Immature natural killer cell (primary cell): ENCODE data around the gene STX11. TPM values are rescaled to one million over a fixed set of nuclear protein-coding genes. Genes with fewer than 3 reads are reported as not detected.
"Not testable (repeated sequence)": the region's sequence is repeated elsewhere in the genome, so short reads cannot be mapped to it uniquely, and the experiment has no call there.

Source experiments
- DNase-seq, 3 donors: peaks; one replicate each; pipeline ENCODE4 v3.0.0; 2022; ENCODE audit warnings: mixed read lengths in 1 of 3
- H3K27ac Mint-ChIP-seq, 6 donors: one replicate each; pipeline ENCODE4 v1.8.0; 2020; ENCODE audit warnings: mixed read lengths in 6 of 6, mild to moderate bottlenecking in 5 of 6, inconsistent platforms in 4 of 6, moderate library complexity in 3 of 6
- H3K27me3 Mint-ChIP-seq, 3 donors: one replicate each; pipeline ENCODE4 v1.8.0; 2020 to 2021; ENCODE audit warnings: low read depth in 3 of 3, mild to moderate bottlenecking in 3 of 3, mixed read lengths in 3 of 3, moderate library complexity in 3 of 3, inconsistent platforms in 1 of 3
- H3K36me3 Mint-ChIP-seq, 3 donors: one replicate each; pipeline ENCODE4 v1.8.0; 2020; ENCODE audit warnings: mixed read lengths in 3 of 3, inconsistent platforms in 2 of 3, mild to moderate bottlenecking in 2 of 3
- H3K4me1 Mint-ChIP-seq, 2 donors: one replicate each; pipeline ENCODE4 v1.8.0; 2020; ENCODE audit warnings: inconsistent platforms in 2 of 2, mild to moderate bottlenecking in 2 of 2, mixed read lengths in 2 of 2, moderate library complexity in 1 of 2
- H3K4me3 Mint-ChIP-seq, 5 donors: one replicate each; pipeline ENCODE4 v1.8.0; 2020; ENCODE audit warnings: mild to moderate bottlenecking in 5 of 5, mixed read lengths in 5 of 5, inconsistent platforms in 3 of 5, moderate library complexity in 3 of 5
- H3K9me3 Mint-ChIP-seq, 6 donors: one replicate each; pipeline ENCODE4 v1.8.0; 2020; ENCODE audit warnings: mild to moderate bottlenecking in 6 of 6, mixed read lengths in 6 of 6, inconsistent platforms in 4 of 6, moderate library complexity in 3 of 6
- polyA plus RNA-seq, 3 donors: library from polyadenylated mRNA; unstranded; fragments of 300-500 nt; fragmentation: Illumina TruSeq; gene quantifications; one replicate each; pipeline ENCODE4 v1.2.3, GENCODE V29; 2021

Gene STX11
- polyA plus RNA-seq, 3 donors from 2014 or later = 28.7 to 42.6 (median 36.0) TPM

DNA sequence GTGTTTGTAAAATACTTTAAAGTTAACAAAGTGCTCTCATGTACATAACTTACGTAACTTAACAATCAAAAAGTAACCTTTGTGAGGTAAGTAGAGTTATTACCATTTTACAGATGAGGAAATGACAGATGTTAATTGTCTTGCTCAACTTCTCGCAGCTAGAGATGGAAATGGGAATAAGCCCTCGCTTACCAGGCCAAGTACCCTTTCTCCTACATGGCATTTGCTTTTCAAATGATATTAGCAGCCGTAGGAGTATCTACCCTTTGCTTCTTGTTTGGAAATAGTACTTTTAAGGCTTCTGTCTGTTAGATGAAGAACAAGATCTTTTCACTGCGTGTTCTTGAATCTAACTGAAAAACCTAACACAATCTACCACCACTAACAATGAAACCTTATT, 15.5 kb downstream of the STX11 start:
- H3K4me1 Mint-ChIP-seq = peaks cover 39 to 51% of the 10 kb centered on the region in 2 donors
- H3K27me3 Mint-ChIP-seq = no peaks in the 10 kb centered on the region
- peak overlapping the region in 1 of 6 donors; percentile 10 for H3K27ac Mint-ChIP-seq
- no peak for DNase-seq
- no peak overlapping the region for H3K4me3 Mint-ChIP-seq
- no peaks in the 10 kb centered on the region for H3K9me3 Mint-ChIP-seq
- peaks cover 15 to 24% (median 18%) of the 10 kb centered on the region in 3 donors for H3K36me3 Mint-ChIP-seq

DNA sequence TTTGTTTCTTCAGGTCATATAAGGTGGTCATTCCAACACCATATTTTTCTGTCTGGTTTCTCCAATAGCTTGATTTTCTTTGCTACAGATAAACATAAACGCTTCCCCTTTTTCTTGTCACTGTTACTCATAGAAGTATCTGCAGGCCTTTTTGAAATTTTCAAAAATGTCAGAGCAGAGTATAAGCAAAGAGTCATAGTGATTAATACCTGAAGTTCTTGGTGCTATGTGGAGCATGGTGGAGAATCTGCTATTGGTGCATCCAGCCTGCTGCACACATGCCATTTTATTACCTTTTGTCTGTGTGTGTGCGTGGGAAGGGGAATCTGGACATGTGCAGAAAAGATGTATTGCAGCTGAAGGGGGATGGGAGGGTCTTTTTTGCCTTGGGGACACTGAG, 19.7 kb downstream of the STX11 start:
- Mint-ChIP-seq H3K27me3 (no peaks in the 10 kb centered on the region), H3K27ac (no peak overlapping the region), H3K4me1 (peaks cover 32 to 58% of the 10 kb centered on the region in 2 donors), H3K36me3 (peaks cover 18 to 39% (median 37%) of the 10 kb centered on the region in 3 donors), H3K4me3 (no peak overlapping the region), H3K9me3 (no peaks in the 10 kb centered on the region)
- DNase-seq = no peak

DNA sequence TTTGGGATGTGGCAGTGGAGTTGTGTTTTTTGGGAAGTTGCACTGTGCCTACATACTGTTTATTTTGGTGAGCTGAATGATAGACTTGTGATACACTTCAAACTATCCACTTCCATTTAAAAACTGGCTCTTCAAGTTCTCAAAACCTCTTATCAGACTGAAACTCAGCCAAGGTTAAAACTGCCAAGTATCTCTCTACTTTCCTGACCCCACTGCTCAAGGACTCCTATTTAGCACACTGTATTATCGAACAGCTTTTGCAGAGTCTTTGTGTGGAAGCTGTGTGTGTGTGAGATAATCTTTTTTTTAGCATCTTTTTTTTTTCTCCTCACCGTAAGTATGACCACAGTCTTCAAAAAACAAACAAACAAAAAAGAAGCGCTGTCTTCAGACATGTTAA, 21.1 kb downstream of the STX11 start:
- H3K27ac Mint-ChIP-seq = peak overlapping the region in 1 of 6 donors; percentile 22

DNA sequence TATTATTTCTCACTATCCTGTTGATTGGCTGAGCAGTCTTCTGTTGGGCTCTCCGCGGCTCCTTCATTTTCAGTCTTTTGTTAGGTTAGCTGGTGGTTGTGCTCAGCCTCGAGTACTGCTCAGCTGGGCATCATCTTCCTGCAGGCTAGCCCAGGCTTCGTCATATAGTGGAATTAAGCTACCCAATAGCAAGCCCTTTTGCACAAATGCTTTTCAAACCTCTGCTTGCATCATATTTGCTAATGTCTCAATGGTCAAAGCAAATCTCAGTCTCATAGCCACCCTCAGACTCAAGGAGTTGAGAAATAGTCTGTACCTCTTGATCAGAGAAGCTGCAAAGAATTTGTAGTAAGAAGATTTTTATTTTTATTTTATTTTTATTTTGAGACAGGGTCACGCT, 23.7 kb downstream of the STX11 start:
- peaks cover 30 to 61% of the 10 kb centered on the region in 2 donors for H3K4me1 Mint-ChIP-seq
- peaks cover 20 to 33% (median 32%) of the 10 kb centered on the region in 3 donors for H3K36me3 Mint-ChIP-seq
- DNase-seq = no peak
- H3K9me3 Mint-ChIP-seq = no peaks in the 10 kb centered on the region
- no peak overlapping the region for H3K4me3 Mint-ChIP-seq
- peak overlapping the region in 1 of 6 donors; percentile 62 for H3K27ac Mint-ChIP-seq
- H3K27me3 Mint-ChIP-seq = peaks cover 0 to 1% (median 0%) of the 10 kb centered on the region in 3 donors

More for the DNA sequence above, 21.1 kb downstream of the STX11 start:
- no peak for DNase-seq
- Mint-ChIP-seq H3K9me3 (no peaks in the 10 kb centered on the region), H3K4me3 (no peak overlapping the region), H3K4me1 (peaks cover 32 to 57% of the 10 kb centered on the region in 2 donors), H3K27me3 (peaks cover 0 to 1% (median 0%) of the 10 kb centered on the region in 3 donors), H3K36me3 (peaks cover 22 to 39% (median 37%) of the 10 kb centered on the region in 3 donors)

DNA sequence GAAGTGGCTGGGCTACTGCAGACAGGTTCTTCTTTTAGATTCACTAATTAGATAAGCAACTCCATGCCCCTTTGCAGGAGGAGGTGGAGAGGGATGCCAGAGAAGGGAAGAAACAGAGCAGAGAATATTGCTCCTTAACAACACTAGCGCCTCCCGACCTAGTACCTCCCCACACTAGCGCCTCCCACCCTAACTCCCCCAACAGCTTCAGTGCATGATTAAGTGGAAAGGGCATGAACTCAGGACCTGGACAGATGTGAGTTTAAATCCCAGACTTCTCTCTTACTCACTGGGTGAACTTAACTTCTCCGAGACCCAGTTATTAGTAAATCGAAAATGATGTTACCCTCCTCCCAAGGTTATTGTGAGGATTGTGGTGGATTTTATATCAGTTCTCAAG, 25.7 kb downstream of the STX11 start:
- Mint-ChIP-seq H3K4me1 (peaks cover 39 to 68% of the 10 kb centered on the region in 2 donors), H3K9me3 (no peaks in the 10 kb centered on the region), H3K36me3 (peaks cover 13 to 19% (median 19%) of the 10 kb centered on the region in 3 donors), H3K27ac (no peak overlapping the region), H3K4me3 (no peak overlapping the region), H3K27me3 (peaks cover 0 to 1% (median 0%) of the 10 kb centered on the region in 3 donors)
- DNase-seq = no peak

DNA sequence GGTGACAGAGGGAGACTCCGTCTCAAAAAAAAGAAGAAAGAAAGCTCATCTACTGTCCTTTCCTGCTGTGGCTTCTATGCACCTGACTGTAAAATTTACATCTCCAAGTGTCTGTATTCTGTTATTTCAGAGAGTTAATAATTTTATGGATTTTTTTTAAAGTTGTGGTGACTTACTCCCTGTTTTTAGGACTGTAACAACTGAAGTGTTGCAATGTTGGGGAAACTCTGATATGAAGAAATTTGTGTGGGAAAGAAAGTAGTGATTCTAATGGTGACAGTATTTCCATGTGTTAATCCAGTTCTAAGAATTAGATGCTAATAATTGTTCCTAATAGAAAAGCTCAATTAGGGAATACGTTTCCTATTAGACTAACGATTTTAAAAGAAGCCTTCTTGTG, 27.4 kb downstream of the STX11 start:
- DNase-seq = no peak
- no peak overlapping the region for H3K4me3 Mint-ChIP-seq
- H3K36me3 Mint-ChIP-seq = peaks cover 10 to 14% (median 12%) of the 10 kb centered on the region in 3 donors
- no peak overlapping the region for H3K27ac Mint-ChIP-seq
- no peaks in the 10 kb centered on the region for H3K9me3 Mint-ChIP-seq
- peaks cover 44 to 61% of the 10 kb centered on the region in 2 donors for H3K4me1 Mint-ChIP-seq
- H3K27me3 Mint-ChIP-seq = peaks cover 0 to 1% (median 0%) of the 10 kb centered on the region in 3 donors

DNA sequence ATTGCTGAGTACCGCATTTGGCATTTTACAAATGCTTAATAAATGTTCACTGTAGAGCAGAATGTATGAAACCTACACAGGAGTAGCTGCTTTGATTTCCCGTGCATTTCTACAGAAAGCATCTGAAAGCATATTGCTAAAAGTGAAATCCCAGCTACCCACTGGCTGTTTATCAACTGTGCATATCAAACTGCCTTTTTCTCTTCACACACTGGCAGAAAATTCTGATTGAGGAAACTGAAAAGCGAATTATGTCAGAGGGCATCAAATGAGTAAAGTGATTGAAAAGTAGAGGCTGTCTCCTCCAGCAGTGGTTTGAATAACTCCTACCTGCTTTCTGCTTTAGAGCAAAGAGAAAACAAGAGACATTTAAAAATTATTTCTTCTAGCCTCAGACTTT, 28.0 kb downstream of the STX11 start:
- no peak for DNase-seq
- Mint-ChIP-seq H3K27ac (no peak overlapping the region), H3K36me3 (peaks cover 8 to 12% (median 10%) of the 10 kb centered on the region in 3 donors), H3K4me3 (no peak overlapping the region), H3K9me3 (no peaks in the 10 kb centered on the region), H3K27me3 (peaks cover 0 to 1% (median 0%) of the 10 kb centered on the region in 3 donors), H3K4me1 (peaks cover 47 to 58% of the 10 kb centered on the region in 2 donors)

DNA sequence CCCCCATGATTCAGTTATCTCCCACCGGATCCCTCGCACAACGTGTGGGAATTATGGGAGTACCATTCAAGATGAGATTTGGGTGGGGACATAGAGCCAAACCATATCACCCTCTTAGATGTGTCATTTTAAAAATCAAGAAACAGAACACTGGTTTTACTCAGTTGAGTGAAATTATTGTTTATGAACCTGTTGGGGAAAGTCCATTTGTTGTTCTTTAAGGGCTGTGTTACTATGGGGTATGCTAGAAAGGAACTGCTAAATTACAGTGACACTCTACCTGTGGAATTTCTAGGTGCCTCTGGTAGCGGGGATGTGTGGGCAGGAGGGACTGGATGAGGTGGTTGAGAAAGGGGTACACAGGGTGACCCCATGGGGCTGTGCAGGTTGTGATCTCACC, 28.9 kb downstream of the STX11 start:
- H3K9me3 Mint-ChIP-seq = no peaks in the 10 kb centered on the region
- H3K36me3 Mint-ChIP-seq = peaks cover 0 to 12% (median 10%) of the 10 kb centered on the region in 3 donors
- H3K27me3 Mint-ChIP-seq = peaks cover 0 to 1% (median 0%) of the 10 kb centered on the region in 3 donors
- peak overlapping the region; percentile 13 to 70 (median 46) for H3K27ac Mint-ChIP-seq
- H3K4me3 Mint-ChIP-seq = peak overlapping the region; percentile 17 to 59 (median 34)
- H3K4me1 Mint-ChIP-seq = peaks cover 48 to 51% of the 10 kb centered on the region in 2 donors
- no peak for DNase-seq

DNA sequence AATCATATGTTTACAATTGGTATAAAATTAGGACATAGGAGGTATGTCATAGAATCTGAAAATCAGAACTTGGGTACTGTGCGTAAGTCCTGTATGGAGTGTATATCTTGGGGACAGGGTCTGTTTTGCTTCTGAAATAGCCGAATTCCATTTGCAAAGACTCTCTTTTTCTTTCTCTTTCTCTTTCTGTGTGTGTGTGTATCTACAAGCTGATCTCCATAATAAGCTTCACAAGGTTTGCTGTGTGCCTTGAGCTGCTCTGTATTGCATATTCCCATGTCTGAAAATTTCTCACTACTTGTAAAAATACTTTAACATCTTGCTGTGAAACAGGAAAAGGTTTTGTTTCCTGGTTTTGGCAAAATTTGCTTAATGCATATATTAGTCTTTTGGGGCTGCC, 29.5 kb downstream of the STX11 start:
- H3K4me3 Mint-ChIP-seq = peak overlapping the region; percentile 20 to 63 (median 48)
- no peaks in the 10 kb centered on the region for H3K9me3 Mint-ChIP-seq
- H3K27ac Mint-ChIP-seq = peak overlapping the region; percentile 1 to 70 (median 22)
- H3K4me1 Mint-ChIP-seq = peaks cover 45 to 57% of the 10 kb centered on the region in 2 donors
- DNase-seq = no peak
- H3K36me3 Mint-ChIP-seq = peaks cover 0 to 12% (median 10%) of the 10 kb centered on the region in 3 donors
- H3K27me3 Mint-ChIP-seq = peaks cover 0 to 1% (median 0%) of the 10 kb centered on the region in 3 donors

DNA sequence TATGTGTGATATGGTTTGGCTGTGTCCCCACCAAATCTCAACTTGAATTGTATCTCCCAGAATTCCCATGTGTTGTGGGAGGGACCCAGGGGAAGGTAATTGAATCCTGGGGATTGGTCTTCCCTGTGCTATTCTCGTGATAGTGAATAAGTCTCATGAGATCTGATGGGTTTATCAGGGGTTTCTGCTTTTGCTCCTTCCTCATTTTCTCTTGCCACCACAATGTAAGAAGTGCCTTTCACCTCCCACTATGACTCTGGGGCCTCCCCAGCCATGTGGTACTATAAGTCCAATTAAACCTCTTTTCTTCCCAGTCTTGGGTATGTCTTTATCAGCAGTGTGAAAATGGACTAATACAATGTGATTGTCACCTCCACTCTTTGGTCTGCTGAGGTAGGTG, 30.0 kb downstream of the STX11 start:
- DNase-seq, H3K27me3 Mint-ChIP-seq, H3K9me3 Mint-ChIP-seq: not testable (repeated sequence)
- H3K27ac Mint-ChIP-seq = peak overlapping the region in 5 of 6 donors; percentile 8 to 77 (median 19)
- peak overlapping the region in 2 of 5 donors; percentile 7 to 26 for H3K4me3 Mint-ChIP-seq
- H3K36me3 Mint-ChIP-seq = peaks cover 2 to 12% (median 10%) of the 10 kb centered on the region in 3 donors
- H3K4me1 Mint-ChIP-seq = peaks cover 45 to 60% of the 10 kb centered on the region in 2 donors

DNA sequence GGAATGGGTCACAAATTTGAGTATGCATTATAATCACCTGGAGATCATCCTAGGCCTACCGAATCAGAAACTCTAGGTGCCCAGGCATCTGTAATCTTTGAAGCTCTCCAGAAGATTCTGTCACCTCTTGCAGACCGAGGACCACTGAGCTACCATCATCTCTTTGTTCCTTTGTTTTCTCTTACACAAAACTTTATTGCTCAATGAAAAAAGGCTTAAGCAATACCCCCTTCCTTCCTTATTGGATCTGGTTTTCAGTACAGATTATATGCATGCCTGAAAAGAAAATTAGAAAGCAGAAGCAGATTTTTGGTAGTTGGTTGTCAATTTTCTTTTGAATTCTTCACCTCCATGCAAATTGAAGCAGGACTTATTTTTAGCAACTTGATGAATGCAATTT, 31.3 kb downstream of the STX11 start:
- DNase-seq = no peak
- Mint-ChIP-seq H3K4me3 (no peak overlapping the region), H3K27ac (no peak overlapping the region)

DNA sequence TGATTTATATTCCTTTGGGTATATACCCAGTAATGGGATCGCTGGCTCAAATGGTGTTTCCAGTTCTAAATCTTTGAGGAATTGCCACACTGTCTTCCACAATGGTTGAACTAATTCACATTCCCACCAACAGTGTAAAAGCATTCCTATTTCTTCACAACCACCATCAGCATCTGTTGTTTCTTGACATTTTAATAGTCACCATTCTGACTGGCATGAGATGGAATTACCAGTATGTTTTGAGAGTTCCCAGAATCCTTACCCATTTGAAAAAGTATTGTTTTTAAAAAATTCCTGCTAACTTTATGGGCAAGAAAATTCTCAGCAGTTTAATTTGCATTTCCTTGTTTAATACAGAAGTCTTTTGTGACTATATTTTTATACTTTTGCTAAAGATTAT, 33.9 kb downstream of the STX11 start:
- not testable (repeated sequence) for DNase-seq, H3K27ac Mint-ChIP-seq, H3K9me3 Mint-ChIP-seq, H3K27me3 Mint-ChIP-seq, H3K4me3 Mint-ChIP-seq
- H3K4me1 Mint-ChIP-seq = peaks cover 37 to 43% of the 10 kb centered on the region in 2 donors
- H3K36me3 Mint-ChIP-seq = peaks cover 15 to 29% (median 29%) of the 10 kb centered on the region in 3 donors

More for the DNA sequence above, 31.3 kb downstream of the STX11 start:
- H3K9me3 Mint-ChIP-seq = no peaks in the 10 kb centered on the region
- H3K27me3 Mint-ChIP-seq = no peaks in the 10 kb centered on the region
- H3K36me3 Mint-ChIP-seq = peaks cover 4 to 16% (median 10%) of the 10 kb centered on the region in 3 donors
- H3K4me1 Mint-ChIP-seq = peaks cover 42 to 59% of the 10 kb centered on the region in 2 donors

DNA sequence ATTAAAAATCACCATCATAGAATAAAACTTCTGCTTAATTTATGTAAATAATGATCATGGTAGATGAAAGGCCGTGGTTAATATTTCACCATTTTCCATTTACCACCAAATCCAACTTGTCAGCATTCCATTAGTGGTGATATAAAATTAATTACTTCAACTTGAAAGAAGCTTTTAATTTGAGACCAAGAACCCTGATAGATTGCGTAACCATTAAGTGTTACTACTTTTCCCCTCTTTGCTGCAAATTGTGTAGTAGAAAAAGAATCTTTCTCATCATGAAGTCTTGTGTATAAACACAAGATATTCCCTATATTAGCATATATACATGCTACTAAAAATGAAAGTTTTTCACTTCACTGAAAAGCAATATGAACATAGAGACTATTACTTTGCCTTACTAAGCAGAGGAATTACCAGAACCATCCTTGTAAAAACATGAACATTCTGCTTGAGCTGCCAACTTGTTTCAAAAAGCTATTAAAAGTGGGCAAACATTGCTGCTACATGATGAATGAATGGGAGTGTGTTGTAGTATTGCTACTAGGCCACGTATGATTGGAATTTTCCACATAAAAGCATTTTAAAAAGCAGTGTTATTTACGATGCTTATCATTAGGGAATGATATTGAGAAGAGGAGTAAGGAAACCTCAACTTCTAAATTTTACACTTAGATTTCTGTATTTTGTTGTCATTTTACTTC, 35.0 kb downstream of the STX11 start:
- H3K27me3 Mint-ChIP-seq = peaks cover 0 to 3% (median 0%) of the 10 kb centered on the region in 3 donors
- peaks cover 19 to 37% (median 32%) of the 10 kb centered on the region in 3 donors for H3K36me3 Mint-ChIP-seq
- no peak overlapping the region for H3K4me3 Mint-ChIP-seq
- no peak overlapping the region for H3K27ac Mint-ChIP-seq
- no peaks in the 10 kb centered on the region for H3K9me3 Mint-ChIP-seq
- DNase-seq = no peak
- peaks cover 26 to 32% of the 10 kb centered on the region in 2 donors for H3K4me1 Mint-ChIP-seq

DNA sequence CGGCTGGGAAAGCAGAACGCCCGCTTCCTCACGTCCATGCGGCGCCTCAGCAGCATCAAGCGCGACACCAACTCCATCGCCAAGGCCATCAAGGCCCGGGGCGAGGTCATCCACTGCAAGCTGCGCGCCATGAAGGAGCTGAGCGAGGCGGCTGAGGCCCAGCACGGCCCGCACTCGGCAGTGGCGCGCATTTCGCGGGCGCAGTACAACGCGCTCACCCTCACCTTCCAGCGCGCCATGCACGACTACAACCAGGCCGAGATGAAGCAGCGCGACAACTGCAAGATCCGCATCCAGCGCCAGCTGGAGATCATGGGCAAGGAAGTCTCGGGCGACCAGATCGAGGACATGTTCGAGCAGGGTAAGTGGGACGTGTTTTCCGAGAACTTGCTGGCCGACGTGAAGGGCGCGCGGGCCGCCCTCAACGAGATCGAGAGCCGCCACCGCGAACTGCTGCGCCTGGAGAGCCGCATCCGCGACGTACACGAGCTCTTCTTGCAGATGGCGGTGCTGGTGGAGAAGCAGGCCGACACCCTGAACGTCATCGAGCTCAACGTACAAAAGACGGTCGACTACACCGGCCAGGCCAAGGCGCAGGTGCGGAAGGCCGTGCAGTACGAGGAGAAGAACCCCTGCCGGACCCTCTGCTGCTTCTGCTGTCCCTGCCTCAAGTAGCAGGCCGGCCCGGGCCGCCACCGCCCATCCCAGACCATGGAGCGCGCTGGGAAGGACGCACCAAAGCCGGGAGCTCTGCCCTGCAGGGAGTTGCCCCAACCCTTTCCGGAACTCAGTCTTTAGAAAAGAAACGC, 36.7 kb downstream of the STX11 start:
- Mint-ChIP-seq H3K9me3 (no peaks in the 10 kb centered on the region), H3K4me3 (no peak overlapping the region), H3K27ac (no peak overlapping the region), H3K36me3 (peaks cover 19 to 44% (median 28%) of the 10 kb centered on the region in 3 donors), H3K27me3 (peaks cover 0 to 3% (median 0%) of the 10 kb centered on the region in 3 donors), H3K4me1 (peaks cover 16 to 24% of the 10 kb centered on the region in 2 donors)
- DNase-seq = no peak
